Measurements from ENCODE around the gene PLA2G6. TPM values are rescaled to one million over a fixed set of nuclear protein-coding genes. Genes with fewer than 3 reads are reported as not detected.
"Not testable (repeated sequence)": the region's sequence is repeated elsewhere in the genome, so short reads cannot be mapped to it uniquely, and the experiment has no call there.

PLA2G6 gene
- polyA plus RNA-seq, 5 donors = 26.4 to 37.8 (median 32.2) TPM

DNA sequence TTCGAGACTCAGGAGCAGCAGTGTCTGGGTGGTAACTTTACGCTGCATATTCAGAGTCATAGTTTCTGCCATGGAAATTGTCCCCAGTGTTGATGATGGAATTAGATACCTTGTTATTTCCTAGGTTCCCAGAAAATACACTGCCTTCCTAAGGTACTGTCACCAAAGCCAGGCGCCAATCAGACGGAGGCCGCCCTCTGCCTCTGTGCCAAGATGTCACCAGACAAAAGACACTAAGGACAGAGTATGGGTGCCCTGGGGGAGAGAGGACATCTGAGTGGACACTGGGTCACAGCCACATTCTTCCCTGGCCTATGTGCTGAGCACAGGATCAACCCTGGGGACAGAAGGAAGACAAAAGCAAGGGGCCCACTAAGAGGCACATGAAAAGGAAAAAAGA lies 11.2 kb downstream of the PLA2G6 start:
- DNase-seq = no peak

DNA sequence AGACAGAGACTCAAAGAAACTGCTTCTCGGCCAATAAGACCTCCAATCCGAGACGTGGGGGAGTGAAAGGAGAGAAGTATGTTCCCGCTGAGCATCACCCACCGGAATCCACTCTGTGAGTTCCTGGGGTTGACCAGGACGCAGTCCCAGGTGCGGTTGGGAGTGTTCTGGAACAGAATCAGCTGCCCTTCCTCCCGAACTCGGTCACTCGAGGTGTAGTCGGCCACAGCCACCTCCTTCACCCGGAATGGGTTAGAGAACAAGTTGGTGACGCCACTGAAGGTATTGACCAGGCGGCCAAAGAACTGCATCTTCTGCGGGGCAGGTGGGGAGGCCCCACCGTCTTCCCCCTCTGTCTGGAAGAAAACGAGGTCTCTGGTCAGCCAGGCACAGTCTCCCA lies 12.5 kb downstream of the PLA2G6 start:
- DNase-seq = no peak

DNA sequence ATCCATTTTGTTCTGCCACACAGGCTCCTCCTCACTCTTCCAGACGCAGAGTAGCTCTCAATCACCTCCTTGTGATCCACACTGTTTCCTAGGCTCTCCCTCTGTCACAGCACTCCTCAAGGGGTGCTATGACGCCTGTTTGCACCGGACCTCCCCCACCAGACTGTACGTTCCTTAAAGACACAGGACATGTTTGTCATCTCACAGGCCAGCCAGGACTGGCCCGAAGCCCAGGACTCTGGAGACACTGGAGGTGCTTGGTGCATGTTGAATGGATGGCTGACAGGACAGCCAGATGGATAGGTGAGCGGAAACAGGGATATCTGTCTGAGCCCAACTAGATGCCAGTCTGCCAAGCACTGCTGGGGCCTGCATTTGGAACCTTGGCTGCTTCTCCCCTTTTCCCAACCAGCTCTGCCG lies 13.6 kb downstream of the PLA2G6 start:
- DNase-seq = no peak

DNA sequence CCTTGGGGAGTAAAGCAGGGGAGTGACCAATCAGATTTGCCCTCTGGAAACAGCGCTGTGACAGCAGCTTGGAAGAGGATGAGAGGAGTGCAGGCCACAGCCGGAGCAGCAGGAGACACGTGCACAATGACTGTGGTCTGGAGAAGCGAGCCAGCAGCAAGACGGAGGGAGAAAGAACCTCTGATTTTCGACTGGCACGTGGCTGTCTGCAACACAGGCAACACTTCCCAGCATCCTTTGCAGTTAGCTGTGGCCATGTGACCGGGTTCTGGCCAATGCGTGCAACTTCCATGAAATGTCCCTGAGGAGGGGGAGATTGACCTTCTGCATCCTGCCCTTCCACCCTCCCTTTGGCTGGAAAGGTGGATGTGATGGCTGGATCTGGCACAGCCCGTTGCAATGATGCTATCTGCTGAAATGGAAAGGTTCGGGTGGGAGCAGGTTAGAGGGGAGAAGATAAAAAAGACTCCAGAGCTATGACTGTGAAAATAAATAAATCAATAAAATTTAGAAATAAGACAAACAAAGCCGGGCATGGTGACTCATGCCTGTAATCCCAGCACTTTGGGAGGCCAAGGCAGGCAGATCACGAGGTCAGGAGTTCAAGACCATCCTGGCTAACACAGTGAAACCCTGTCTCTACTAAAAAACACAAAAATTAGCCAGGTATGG lies 15.6 kb downstream of the PLA2G6 start:
- no peak for DNase-seq

DNA sequence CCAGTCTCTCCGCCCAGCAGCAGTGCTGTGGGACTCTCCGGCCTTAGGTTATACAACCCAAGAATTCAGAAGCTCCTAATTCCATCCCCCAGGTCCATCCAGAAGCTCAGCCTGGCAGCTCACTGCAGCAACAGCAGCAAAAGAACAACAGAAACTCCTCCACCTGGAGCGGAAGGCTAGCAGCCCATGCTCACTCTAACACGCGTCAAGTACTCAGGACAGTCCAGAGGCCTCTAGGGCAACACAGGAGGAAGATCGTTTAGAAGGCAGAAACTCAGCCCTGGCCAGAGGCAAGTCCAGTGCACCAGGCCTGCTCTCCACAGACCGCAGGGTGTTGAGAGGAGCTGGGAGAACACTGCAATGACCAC lies 17.1 kb downstream of the PLA2G6 start:
- DNase-seq = no peak

DNA sequence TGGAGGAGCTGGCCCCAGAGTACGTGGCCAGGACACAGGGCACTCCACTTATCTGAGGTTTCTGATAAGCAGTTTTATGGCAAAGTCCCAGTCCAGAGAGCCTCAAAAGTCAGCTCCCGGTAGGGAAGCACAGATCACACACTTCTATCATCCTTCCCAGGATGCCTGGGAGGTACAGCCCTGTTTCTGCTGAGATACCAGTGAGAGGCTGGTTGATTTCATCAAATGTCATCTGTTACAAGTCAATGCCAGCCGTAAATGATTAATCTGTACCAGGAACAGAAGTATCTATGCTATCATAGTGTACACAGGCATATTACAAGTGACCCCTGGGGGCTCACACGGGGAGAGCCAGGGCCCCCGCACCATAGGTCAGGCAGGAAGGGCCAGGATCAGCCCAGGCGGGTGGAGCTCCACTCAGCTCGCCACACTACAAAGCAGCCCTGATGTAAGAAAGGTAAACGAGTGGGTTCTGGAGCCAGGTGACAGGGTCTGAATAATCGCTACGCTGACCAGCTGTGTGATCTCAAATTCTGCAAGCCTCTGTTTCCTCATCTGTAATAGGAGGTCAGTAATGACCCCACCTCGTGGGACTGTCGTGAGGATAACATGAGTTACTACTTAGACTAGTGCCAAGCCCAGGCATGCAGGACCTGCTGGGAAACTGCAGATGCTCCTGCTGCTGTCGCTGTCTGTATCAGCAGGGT lies 17.6 kb downstream of the PLA2G6 start:
- DNase-seq = no peak

DNA sequence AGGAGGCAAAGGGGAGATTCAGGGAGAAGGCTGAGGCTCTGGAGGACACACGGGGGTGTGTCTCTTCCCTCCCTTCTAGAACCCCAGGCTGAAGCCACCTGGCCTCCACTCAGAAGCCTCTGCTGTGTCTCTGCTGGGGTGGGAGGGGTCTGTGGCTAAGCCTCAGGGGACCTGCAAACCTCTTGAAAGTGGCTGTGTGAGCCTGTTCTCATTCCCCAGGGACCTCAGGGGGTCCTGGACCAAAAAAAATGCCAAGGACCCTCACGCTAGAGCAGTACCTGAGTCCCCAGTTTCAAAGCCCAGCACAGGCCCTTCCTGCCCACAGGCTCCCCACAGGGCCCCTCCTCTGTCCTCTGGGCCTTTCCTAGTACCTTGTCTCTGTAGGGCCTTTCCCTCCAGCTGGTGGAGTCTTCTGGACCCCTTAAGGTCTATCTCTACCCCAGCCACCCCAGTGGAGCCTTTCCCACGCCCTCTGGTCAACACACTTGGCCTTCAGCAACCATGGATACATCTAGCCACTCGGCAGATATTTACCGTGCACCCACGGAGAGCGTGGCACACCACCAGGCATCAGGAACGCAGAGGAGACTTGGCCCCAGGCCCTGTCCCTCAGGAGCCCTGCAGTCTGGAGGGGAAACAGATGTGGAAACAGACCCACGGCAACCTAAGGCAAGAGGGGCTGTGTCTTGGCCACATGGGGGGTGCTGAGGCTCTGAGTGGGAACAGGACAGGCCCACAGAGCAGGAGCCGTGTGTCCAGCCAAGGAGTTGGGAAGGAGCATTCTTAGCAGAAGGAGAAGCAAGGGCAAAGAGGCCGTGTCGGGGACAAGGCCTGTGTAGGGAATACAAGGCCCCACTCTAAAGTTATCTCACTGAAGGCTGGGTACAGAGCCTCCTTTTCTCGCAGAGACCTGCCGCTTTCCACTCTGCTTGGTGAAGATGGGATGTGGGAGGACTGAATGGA lies 18.5 kb downstream of the PLA2G6 start:
- DNase-seq = no peak

DNA sequence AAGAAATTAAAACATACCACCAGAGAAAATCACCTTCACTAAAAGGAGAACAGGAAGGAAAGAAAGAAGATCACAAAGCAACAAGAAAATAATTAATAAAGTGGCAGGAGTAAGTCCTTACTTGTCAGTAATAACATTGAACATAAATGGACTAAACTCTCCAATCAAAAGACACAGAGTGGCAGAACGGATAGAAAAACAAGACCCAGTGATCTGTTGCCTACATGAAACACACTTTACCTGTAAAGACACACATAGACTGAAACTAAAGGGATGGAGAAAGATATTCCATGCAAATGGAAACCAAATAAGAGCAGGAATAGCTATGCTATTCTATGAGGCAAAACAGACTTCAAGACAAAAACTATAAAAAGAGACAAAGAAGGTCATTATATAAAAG lies 25.9 kb downstream of the PLA2G6 start:
- DNase-seq = no peak

DNA sequence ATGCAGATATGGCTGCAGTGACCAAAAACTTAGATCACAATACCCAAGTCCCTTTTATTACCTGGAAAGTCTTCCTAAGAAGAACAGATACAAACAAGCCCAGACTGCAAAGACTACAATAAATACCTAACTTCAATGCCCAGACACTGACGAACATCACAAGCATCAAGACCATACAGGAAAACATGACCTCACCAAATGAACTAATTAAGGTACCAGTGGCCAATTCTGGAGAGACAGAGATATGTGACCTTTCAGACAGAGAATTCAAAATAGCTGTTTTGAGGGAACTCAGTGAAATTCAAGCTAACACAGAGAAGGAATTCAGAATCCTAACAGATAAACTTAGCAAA lies 27.1 kb downstream of the PLA2G6 start:
- not testable (repeated sequence) for DNase-seq

DNA sequence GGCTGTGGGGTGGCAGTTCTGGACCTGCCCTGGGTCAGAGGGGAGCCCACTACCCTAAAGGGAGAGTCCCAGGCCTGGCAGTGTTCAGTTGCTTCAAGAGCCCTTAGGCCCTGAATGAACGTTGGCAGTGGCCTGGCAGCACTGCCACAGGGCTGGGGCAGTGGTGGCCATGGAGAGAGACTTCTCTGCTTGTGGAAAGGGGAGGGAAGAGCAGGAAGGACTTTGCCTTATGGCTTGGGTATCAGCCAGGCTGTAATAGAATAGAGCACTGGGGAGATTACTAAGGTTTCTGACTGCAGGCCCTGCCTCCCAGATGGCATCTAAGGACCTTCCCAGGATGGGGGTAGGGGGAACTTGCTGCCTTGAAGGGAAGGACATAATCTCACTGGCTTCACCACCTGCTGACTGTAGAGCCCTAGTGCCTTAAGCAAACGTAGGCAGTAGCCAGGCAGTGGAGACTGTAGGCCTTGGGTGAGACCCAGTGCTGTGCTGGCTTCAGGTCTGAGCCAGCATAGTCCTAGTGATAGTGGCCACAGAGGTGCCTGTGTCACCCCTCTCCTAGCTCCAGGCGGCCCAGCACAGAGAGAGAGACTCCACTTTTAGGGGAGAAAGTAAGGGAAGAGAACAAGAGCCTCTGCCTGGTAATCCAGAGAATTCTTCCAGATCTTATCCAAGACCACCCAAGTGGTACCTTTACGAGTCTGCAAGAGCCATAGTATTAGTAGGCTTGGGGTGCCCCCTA lies 27.6 kb downstream of the PLA2G6 start:
- no peak for DNase-seq

DNA sequence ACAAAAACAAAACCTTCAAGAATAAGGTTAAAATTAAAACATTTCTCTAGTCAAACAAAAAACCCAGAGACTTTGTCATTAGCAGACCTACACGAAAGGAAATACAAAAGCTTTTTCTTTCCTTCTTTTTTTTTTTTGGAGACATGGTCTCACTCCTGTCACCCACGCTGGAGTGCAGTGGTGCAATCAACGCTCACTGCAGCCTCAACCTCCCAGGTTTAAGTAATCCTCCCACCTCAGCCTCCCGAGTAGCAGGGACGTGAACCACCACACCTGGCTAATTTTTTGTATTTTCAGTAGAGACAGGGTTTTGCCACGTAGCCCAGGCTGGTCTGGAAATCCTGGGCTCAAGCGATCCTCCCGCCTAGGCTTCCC lies 30.5 kb downstream of the PLA2G6 start:
- DNase-seq = no peak

DNA sequence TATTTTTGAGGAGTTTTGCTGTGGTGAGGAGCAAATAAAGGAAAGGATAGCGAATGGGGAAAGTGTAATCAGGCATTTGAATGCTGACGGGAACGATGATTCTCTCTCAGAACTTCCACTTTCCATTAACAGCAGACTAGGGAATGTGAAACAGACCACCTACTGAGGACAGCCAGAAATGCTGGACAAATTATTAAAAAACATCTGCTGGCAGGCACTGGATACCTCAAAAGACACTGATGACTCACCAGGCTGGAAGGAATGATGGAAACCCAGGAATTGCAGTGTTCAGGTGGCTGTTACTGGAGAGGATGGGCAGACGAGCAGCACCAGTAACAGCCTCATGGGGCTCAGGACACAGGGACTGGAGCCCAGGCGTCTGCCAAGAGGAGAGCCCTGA lies 33.4 kb downstream of the PLA2G6 start:
- no peak for DNase-seq

DNA sequence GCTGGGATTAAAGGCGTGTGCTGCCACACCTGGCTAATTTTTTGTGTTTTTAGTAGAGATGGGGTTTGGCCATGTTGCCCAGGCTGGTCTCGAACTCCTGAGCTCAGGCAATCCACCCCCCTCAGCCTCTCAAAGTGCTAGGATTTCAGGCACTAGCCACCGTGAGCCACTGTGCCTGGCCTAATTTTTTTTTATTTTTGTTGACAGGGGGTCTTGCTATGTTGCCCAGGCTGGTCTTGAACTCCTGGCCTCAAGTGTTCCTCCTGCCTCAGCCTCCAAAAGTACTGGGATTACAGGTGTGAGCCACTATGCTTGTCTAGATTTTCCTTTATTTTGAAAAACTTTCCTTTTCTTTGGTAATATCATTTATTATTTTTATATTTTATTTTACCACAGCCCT lies 35.5 kb downstream of the PLA2G6 start:
- not testable (repeated sequence) for DNase-seq

DNA sequence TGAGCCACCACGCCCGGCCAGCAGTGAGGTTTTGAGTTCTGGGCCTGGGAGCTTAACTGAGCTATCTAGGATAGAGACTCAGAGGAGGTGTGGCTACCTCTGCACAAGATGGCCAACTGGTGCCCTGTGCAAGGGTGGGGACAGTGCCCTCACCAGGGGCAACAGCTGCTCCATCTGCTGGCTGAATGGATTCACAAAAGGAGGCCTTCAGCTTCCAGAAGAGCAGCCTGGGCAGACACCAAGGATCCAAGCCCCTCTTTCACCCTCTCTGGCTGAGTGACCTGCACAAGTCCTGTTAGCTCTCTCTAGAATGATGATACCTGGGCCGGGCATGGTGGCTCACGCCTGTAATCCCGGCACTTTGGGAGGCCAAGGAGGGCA lies 37.6 kb downstream of the PLA2G6 start:
- DNase-seq = no peak

DNA sequence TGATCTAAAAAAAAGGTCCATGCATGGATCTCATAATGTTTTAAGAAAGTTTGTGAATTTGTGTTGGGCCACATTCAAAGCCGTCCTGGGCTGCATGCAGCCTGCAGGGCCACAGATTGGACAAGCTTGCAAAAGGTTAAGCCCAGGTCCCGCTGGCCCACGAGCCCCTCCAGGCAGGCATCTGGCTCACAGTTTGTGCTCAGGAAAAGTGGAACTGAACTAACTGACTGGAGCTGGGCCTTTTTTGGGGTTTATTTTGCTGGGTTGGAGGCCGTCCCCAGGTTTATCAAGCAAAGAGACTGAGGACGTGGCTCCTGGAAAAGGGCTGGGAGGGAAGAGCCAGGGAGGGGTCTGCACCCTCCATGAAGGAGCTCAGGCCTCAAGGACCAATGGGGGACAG lies 39.0 kb downstream of the PLA2G6 start:
- DNase-seq = no peak

DNA sequence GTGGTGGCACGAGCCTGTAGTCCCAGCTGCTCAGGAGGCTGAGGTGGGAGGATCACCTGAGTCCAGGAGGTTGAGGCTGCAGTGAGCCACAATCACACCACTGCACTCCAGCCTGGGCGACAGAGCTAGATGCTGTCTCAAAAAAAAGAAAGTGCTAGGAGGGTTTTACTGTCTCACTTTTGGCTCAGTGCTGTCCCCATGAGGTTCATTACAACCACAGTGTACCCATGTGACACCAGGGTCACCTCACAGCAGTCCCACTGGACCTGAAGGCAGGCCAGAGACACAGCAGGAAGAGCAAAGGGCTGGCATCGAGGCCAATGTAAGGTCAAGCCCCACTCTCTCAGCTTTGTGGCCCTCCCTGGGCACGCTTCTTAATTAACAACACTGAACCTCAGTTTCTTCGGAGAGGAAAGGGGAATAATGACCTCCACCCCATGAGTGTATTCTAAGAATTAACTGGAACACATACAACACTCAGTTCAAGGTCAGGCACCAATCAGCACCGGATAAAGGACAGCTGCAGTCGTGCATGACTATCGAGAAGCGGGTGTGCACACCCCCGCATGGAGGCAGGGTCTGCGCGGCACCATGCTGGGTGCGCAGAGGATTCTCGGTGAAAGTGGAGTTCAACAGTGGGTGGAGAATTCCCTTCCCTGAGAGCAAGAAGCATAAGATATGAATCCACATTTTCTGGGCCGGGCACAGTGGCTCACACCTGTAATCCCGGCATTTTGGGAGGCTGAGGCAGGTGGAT lies 40.2 kb downstream of the PLA2G6 start:
- no peak for DNase-seq

DNA sequence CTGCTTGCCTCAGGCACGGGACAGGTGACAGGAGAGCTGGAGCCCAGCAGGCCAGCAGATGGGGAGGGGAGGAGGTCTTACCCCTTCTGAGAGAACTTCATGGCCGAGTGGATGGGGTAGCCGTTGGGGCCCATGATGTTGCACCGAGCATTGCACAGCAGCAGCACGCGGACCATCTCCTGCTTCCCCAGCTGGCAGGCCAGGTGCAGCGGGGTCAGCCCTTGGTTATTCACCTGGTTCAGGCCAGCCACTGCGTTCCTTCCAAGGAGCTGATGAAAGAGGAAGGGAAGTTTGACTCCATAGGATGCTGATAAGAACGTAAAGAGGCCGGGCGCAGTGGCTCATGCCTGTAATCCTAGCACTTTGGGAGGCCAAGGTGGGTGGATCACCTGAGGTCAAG lies 41.7 kb downstream of the PLA2G6 start:
- no peak for DNase-seq

DNA sequence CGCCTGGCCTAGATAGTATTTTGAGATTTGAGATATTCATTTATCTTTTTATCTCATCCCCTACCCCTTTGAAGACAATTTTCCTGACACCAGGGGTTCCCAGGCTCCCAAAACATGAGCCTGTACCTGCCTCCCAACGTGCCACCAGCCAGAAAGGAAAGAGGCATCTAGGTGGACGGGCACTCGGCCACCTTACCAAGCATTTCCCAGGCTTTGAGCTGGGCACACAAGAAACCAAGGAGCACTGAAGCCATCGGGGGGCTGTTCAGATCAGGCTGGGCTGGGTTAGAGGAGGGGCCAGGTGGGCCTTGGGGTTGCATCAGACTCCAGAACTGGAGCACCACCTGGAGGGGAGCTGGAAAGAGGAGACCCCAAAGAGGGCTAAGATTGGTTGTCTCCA lies 42.7 kb downstream of the PLA2G6 start:
- no peak for DNase-seq

DNA sequence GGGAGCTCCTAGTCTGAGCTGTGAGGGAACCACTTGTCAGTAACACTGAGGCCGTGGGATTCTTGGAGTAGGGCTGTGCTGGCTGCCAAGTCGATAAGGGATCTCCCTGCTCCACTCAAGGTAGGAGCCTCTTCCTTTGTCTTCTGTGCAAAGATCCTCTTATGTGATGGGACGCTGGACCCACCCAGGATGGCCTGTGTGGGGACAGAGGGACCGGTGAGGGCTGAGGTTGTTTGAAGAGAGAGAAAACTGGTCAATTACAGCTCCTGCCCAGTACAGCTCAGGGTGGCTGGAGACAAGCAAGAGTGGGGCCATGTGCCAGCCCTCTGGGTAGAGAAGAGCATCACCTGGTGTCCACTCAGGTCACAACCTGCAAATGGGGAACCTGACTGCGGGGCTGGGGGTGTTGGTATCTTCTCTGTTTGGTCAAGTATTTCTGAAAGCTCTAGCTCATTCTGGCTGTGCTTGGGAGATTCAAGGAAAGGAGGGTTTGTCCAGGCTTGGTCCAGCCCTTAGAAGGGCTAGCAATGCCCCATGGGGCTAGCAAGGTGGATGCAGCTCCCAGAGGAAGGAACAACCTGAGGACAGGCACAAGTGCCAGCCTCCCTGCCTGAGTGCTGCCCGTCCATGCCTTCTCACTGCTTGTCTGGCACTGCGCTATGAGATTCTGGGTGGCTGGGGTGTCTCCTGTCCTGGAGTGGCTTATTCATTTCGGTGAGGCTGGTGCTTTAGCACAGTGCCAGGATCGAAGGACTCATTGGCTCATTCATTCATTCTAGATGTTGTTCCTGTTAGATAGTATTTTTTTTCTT lies 43.5 kb downstream of the PLA2G6 start:
- DNase-seq = no peak

DNA sequence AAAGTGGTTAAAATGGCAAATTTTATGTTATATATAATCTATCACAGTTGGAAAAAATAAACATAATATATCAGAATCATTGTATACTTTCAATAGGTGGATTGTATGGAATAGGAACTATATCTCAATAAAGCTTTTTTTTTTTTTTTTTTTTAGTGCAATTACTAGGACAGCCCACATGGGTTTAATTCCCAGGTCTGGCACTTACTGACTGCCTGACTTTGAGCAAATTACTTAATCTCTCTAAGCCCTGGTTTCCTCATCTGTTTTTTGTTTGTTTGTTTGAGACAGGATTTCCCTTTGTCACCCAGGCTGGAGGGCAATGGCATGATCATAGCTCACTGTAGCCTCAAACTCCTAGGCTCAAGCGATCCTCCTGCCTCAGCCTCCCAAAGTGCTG lies 45.0 kb downstream of the PLA2G6 start:
- DNase-seq = no peak
